Mesothelial cell of epicardium (in vitro differentiated cells): ENCODE measurements around the gene TYK2. TPM values are rescaled to one million over a fixed set of nuclear protein-coding genes. Genes with fewer than 3 reads are reported as not detected.
A peak's percentile ranks its signal among the peaks of the same experiment; 100 is the strongest.

Experiments
- DNase-seq, 2 experiments: peaks; one replicate each; pipeline ENCODE4 v3.0.0; 2021; ENCODE audit warnings: low spot score in 2 of 2; ENCODE audit not compliant: unreplicated experiment in 2 of 2
- H3K27ac Mint-ChIP-seq: 2 replicates; pipeline ENCODE4 v1.8.0; 2021; ENCODE audit warnings: mixed read lengths
- H3K27me3 Mint-ChIP-seq: 2 replicates; pipeline ENCODE4 v1.8.0; 2021; ENCODE audit warnings: low read depth, mixed read lengths
- H3K36me3 Mint-ChIP-seq: 2 replicates; pipeline ENCODE4 v1.8.0; 2021; ENCODE audit warnings: mixed read lengths
- H3K4me1 Mint-ChIP-seq: 2 replicates; pipeline ENCODE4 v1.8.0; 2021; ENCODE audit warnings: mixed read lengths
- H3K4me3 Mint-ChIP-seq: 2 replicates; pipeline ENCODE4 v1.8.0; 2021; ENCODE audit warnings: mild to moderate bottlenecking, moderate library complexity, mixed read lengths
- H3K9me3 Mint-ChIP-seq: 2 replicates; pipeline ENCODE4 v1.8.0; 2021; ENCODE audit warnings: mixed read lengths
- total RNA-seq: library from RNA; stranded (reverse); gene quantifications from 3 replicates; pipeline ENCODE4 v1.2.1, GENCODE V29; 2021
- TF ChIP-seq, protein P1 (sequence below): fragments of 200-600 bp; sonication (generic); IDR thresholded peaks from one replicate; pipeline ENCODE4 v1.5.0; 2021; ENCODE audit warnings: antibody characterized with exemption; ENCODE audit not compliant: unreplicated experiment

TYK2 gene
- total RNA-seq, 1 donor from 2014 or later, result 142 TPM

- DNase-seq, result no peak
- H3K36me3 Mint-ChIP-seq, result peaks cover 3% of the 10 kb centered on the region
- H3K27ac Mint-ChIP-seq, result peak overlapping the region; percentile 97
- H3K4me1 Mint-ChIP-seq, result peaks cover 23% of the 10 kb centered on the region
- H3K27me3 Mint-ChIP-seq, result no peaks in the 10 kb centered on the region
- TF ChIP-seq, protein P1, sequence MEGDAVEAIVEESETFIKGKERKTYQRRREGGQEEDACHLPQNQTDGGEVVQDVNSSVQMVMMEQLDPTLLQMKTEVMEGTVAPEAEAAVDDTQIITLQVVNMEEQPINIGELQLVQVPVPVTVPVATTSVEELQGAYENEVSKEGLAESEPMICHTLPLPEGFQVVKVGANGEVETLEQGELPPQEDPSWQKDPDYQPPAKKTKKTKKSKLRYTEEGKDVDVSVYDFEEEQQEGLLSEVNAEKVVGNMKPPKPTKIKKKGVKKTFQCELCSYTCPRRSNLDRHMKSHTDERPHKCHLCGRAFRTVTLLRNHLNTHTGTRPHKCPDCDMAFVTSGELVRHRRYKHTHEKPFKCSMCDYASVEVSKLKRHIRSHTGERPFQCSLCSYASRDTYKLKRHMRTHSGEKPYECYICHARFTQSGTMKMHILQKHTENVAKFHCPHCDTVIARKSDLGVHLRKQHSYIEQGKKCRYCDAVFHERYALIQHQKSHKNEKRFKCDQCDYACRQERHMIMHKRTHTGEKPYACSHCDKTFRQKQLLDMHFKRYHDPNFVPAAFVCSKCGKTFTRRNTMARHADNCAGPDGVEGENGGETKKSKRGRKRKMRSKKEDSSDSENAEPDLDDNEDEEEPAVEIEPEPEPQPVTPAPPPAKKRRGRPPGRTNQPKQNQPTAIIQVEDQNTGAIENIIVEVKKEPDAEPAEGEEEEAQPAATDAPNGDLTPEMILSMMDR, result no peak
- H3K4me3 Mint-ChIP-seq, result peak overlapping the region; percentile 96
- no peaks in the 10 kb centered on the region for H3K9me3 Mint-ChIP-seq
These were observed 46.4 kb downstream of the TYK2 start for GRCh38 chr19:10333758-10334587.

DNA sequence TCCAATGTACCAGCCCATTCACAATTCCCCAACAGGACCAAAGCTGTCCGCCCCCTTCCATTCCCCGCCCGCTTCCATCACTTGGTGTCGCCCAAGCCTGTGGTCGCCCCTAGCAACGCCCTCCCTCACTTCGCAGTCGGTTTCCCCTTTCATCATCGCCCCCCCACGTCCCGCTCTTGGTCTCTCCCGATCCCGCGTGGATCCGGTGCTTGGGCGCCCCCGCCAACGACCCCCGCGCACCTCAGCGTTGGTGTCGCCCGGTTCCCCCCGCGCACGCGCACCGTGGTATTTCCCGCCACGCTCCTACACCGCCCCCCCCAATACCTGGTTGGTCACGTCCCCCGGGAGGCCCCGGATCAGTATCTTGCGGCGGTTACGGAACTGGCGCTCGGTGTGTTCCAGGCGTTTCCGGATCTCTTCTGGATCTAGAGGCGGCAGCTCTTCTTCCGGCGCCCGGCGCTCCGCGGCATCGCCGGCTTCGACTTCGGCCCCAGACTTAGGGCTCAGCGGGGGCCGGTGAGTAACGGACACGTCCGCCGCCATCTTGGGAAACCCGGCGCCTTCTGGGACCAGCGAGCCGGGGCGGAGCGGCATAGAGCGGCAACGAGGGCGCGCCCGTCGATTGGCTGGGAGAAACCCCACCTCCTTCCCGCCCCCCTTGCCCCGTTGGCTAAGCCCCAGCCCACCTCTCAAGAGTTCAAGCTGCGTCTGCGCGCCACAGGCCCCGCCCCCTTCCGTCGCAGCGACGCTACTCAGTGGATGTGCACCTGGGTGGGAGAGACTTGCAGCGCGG is 47.2 kb downstream of the TYK2 start, which contains the start of gene RAVER1:
Gene RAVER1 (minus strand): TSS at position 565 of the 793 bp plus-strand sequence. CDS start 22 bp downstream, at position 543.
- TF ChIP-seq, protein P1, result no peak
- Mint-ChIP-seq H3K4me1 (peaks cover 23% of the 10 kb centered on the region), H3K36me3 (peaks cover 3% of the 10 kb centered on the region), H3K27me3 (no peaks in the 10 kb centered on the region), H3K4me3 (peak within 1 kb of the TSS; percentile 96), H3K9me3 (no peaks in the 10 kb centered on the region), H3K27ac (peak within 1 kb of the TSS; percentile 97)
- DNase-seq, result peak; percentile 97

GRCh38 chr19:10332158-10332964 is 48.0 kb downstream of the TYK2 start:
- Mint-ChIP-seq H3K27ac (peak overlapping the region; percentile 97), H3K4me3 (peak overlapping the region; percentile 96), H3K27me3 (no peaks in the 10 kb centered on the region), H3K4me1 (peaks cover 23% of the 10 kb centered on the region), H3K9me3 (no peaks in the 10 kb centered on the region), H3K36me3 (peaks cover 3% of the 10 kb centered on the region)
- TF ChIP-seq, protein P1, result no peak
- no peak for DNase-seq

DNA sequence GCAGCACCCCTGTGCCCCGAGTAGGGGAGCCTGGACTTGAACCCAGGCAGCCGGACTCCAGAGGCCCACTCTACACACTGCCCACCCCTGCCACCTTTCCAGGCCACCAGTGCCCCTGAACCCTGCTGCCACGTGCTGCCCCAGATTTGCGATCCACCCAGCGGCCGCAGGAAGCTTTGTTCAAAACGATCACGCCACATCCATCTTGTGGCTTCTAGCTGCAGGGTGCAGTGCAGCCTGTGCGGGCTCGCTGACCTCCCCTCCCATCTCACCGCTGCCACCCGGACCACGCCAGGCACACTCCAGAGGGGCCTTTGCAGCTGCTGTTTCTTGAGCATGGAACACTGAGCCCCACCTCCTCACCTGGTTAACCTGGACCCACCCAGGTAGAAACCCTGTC is 50.8 kb downstream of the TYK2 start:
- peaks cover 3% of the 10 kb centered on the region for H3K36me3 Mint-ChIP-seq
- H3K9me3 Mint-ChIP-seq, result no peaks in the 10 kb centered on the region
- H3K4me3 Mint-ChIP-seq, result no peak overlapping the region
- TF ChIP-seq, protein P1, result no peak
- peaks cover 18% of the 10 kb centered on the region for H3K4me1 Mint-ChIP-seq
- H3K27me3 Mint-ChIP-seq, result no peaks in the 10 kb centered on the region
- DNase-seq, result no peak
- H3K27ac Mint-ChIP-seq, result no peak overlapping the region
